GM10847 (cell line): ENCODE data around the gene LACC1.

Source experiments
- POLR2A ChIP-seq: IDR thresholded peaks from 2 replicates; pipeline ENCODE4 v1.6.1; 2011; ENCODE audit not compliant: insufficient read length; ENCODE audit errors: extremely low read depth

Gene LACC1

GRCh38 chr13:43920965-43921674 lies 41.4 kb downstream of the LACC1 start:
- TF ChIP-seq POLR2A, result no peak

DNA sequence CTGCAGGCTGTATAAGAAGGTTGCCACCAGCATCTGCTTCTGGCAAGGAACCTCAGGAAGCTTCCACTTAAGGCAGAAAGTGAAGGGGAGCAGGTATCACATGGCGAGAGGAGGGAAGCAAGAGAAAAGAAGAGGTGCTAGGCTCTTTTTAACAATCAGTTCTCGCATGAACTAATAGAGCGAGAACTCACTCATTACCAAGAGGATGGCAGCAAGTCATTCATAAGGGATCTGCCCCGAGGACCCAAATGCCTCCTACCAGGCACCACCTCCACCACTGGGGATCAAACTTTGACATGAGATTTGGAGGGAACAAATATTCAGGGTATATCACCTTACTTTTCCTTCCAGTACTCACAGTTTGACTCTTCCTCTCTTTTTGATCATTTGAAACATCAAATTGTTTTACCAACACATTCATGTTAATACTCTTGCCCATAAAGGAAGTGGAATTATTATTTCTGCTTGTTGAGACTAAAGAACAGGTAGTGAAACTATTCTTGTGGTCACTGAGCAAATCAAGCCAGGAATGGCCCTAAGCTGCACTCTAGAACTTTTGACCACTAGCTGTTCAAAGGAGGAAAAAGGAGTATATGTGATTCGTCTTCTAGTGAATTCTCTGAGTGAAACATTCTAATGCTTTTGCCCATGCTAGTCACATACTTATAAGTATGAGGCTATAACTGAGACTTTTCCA lies 45.0 kb downstream of the LACC1 start:
- no peak for TF ChIP-seq POLR2A

- no peak for TF ChIP-seq POLR2A
Observed at GRCh38 chr13:43929947-43930346, 50.2 kb downstream of the LACC1 start.

GRCh38 chr13:43933378-43933777 lies 53.7 kb downstream of the LACC1 start:
- TF ChIP-seq POLR2A, result no peak

- no peak for TF ChIP-seq POLR2A
Observed at GRCh38 chr13:43934273-43934672, 54.6 kb downstream of the LACC1 start.

DNA sequence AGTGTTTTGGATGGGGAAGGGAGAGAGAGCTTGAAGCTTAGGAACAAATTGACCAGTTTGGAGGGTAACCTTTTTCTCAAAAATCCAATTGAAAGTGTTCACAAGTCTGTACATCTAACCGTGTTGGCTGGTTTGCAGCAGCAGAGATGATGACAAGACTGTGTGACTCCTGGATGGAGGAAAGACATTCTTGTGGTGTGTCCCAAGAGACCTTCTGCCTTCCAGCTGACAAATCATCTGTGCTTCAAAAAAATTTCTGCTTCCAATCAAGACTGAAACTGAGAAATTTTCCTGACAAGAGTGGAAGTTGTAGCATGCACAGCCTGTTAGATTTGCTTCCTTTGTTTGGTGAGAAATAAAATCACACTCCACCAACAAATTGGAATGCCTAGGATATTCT lies 56.2 kb downstream of the LACC1 start:
- TF ChIP-seq POLR2A, result no peak

DNA sequence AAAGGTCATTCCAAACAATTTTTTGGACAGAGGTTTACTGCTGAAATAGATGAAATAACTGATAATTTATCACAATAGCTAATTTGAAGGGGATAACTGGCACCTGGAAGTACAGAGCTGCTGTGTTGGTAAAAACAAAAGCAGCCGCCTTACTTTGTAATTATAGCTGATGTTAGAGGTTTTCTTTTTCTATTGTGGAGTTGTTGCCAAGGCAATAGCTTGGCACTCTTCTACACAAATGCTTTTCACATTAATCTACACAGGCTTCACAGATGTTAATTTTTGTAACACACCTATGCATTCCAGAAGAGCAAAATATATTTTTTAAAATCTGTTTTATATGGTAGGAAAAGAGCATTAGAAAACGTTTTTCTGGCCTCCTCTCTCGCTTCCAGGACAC lies 56.9 kb downstream of the LACC1 start:
- TF ChIP-seq POLR2A, result no peak

DNA sequence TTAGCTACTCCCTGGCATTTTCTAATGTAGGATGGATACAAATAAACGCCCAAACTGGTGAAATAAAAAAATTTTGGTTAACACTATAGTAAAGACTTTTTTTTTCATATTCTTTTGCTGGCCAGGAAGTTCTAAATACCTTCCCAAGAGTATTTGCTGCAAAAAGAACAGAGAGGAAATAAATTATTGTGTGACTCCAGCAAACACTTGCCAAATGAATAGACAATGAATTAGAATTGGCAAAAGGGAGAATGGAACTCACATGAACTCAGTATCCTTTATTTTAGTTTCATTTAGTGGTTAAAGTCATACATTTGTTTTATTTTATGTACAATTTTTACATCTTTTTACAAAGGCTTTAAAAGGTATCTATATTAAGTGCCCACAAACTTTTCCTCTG lies 58.1 kb downstream of the LACC1 start:
- TF ChIP-seq POLR2A, result no peak

DNA sequence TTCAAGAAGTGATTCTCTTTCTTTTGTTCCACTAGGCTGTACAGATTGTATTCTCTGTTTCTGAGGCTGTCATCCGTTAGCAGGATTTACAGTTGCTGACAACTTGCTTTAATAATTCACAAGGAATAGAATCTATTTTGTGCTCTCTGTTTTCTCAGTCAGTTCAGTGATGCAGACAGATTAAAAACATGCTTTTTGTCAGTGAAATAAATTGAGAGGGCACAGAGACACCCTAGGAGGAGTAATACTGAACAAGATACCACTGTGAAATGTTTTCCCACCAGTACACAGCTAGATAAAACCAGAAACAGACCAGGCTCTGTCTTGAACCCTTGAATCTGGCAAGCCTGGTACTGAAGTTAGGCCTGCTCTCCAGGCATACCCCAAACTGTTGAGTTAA lies 58.7 kb downstream of the LACC1 start:
- TF ChIP-seq POLR2A, result no peak

DNA sequence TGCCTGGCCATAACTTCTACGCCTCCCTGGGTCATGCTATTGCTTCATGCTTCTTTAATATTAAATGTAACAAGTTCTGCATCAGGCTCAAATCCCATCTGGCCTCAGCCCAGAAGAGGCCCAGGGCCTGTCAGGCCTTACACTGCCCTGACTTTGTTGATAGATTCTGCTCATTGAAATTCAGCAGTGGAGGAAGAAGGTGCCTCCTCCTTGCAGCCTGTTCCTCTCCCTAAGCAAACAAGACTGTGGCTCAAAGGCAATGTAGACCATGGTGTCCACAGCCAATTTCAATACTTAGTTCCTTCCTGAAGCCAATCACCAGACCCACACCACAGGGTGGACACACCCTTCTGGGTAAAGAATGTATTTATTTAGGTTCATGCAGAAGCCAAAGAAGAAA lies 59.4 kb downstream of the LACC1 start:
- no peak for TF ChIP-seq POLR2A

GRCh38 chr13:43942286-43942685 lies 62.6 kb downstream of the LACC1 start:
- no peak for TF ChIP-seq POLR2A
